Activated CD8-positive, alpha-beta memory T cell treated with anti-CD3 and anti-CD28 coated beads, Interleukin-2, amount 10 ng/mL, durations not matched to agents 7 days and 5 days (primary cell): ENCODE results near the gene SLC26A11. TPM values are rescaled to one million over a fixed set of nuclear protein-coding genes. Genes with fewer than 3 reads are reported as not detected.

Experiments
- total RNA-seq, 2 experiments: library from RNA; stranded (reverse); gene quantifications; one replicate each; pipeline ENCODE4 v1.2.3, GENCODE V29; 2021

SLC26A11 gene
- total RNA-seq, 2 experiments from 2014 or later, result 4.3 to 8.6 TPM

Other genes starting within 250 kb of the SLC26A11 start
- gene TBC1D16, start 184.6 kb upstream of the SLC26A11 start, total RNA-seq, result 1 to 10 TPM; 1.2 to 2.8 TPM
- gene CCDC40, start 183.8 kb upstream of the SLC26A11 start, total RNA-seq, result under 1 TPM; 0.20 to 0.84 TPM
- 10 to 100 TPM; 31.9 to 34.7 TPM for gene GAA, start 118.8 kb upstream of the SLC26A11 start, total RNA-seq
- gene EIF4A3, start 73.3 kb upstream of the SLC26A11 start, total RNA-seq, result 100 to 1,000 TPM; 145 to 161 TPM
- not detected for gene CARD14, start 50.4 kb upstream of the SLC26A11 start, total RNA-seq
- 10 to 100 TPM; 15.4 to 22.1 TPM for gene SGSH, start 94 bp upstream of the SLC26A11 start, total RNA-seq
- gene RNF213, start 40.4 kb downstream of the SLC26A11 start, total RNA-seq, result 1,000 to 10,000 TPM in 1 of 2 experiments, 100 to 1,000 TPM in 1; 597 to 1,208 TPM
- 10 to 100 TPM; 15.1 to 18.4 TPM for gene ENDOV, start 194.7 kb downstream of the SLC26A11 start, total RNA-seq